ENCODE measurements around the gene ARHGAP12.

The ARHGAP12 gene

GRCh38 chr10:31953480-31953879 is 24.8 kb upstream of the ARHGAP12 start:
- no peaks in the 10 kb centered on the region for H3K27me3 ChIP-seq (ENCODE audit: insufficient read depth, poor library complexity, severe bottlenecking)
- no peak overlapping the region for H3K4me3 ChIP-seq (replicated peaks; ENCODE audit: insufficient read depth, low read length)
- no peak for TF ChIP-seq CTCF (IDR thresholded peaks at IDR 0.05; ENCODE audit: insufficient read depth, low read length)
- no peak for TF ChIP-seq REST (IDR thresholded peaks at IDR 0.05; ENCODE audit: insufficient replicate concordance, low read depth)
- no peak for TF ChIP-seq SPI1 (IDR thresholded peaks at IDR 0.05; ENCODE audit: borderline replicate concordance, low read depth)
- no peak for TF ChIP-seq POLR2AphosphoS5 (IDR thresholded peaks at IDR 0.05; ENCODE audit: low read depth)
- TF ChIP-seq GABPA (IDR thresholded peaks at IDR 0.05; ENCODE audit: low read depth), result no peak
- DNase-seq (ENCODE audit: low read depth in 1 of 2, low spot score in 1 of 2), result no peak
- H3K27ac ChIP-seq (replicated peaks), result no peak overlapping the region

- no peak for DNase-seq (ENCODE audit: low read depth in 1 of 2, low spot score in 1 of 2)
- TF ChIP-seq CTCF (IDR thresholded peaks at IDR 0.05; ENCODE audit: insufficient read depth, low read length), result no peak
- no peak for TF ChIP-seq GABPA (IDR thresholded peaks at IDR 0.05; ENCODE audit: low read depth)
- TF ChIP-seq POLR2AphosphoS5 (IDR thresholded peaks at IDR 0.05; ENCODE audit: low read depth), result no peak
- TF ChIP-seq SPI1 (IDR thresholded peaks at IDR 0.05; ENCODE audit: borderline replicate concordance, low read depth), result no peak
- Histone ChIP-seq H3K27ac (replicated peaks) (no peak overlapping the region), H3K27me3 (ENCODE audit: insufficient read depth, poor library complexity, severe bottlenecking) (no peaks in the 10 kb centered on the region), H3K4me3 (replicated peaks; ENCODE audit: insufficient read depth, low read length) (no peak overlapping the region)
Measured at GRCh38 chr10:31953080-31953479, 24.4 kb upstream of the ARHGAP12 start.

GRCh38 chr10:31952066-31952465 is 23.4 kb upstream of the ARHGAP12 start:
- DNase-seq (ENCODE audit: low read depth in 1 of 2, low spot score in 1 of 2), result peak in 1 of 2 experiments; percentile 60
- TF ChIP-seq REST (IDR thresholded peaks at IDR 0.05; ENCODE audit: insufficient replicate concordance, low read depth) (no peak), CTCF (IDR thresholded peaks at IDR 0.05; ENCODE audit: insufficient read depth, low read length) (no peak), POLR2AphosphoS5 (IDR thresholded peaks at IDR 0.05; ENCODE audit: low read depth) (peak; percentile 73), SPI1 (IDR thresholded peaks at IDR 0.05; ENCODE audit: borderline replicate concordance, low read depth) (peak; percentile 17; the same call in 1 of the 2 replicates), GABPA (IDR thresholded peaks at IDR 0.05; ENCODE audit: low read depth) (no peak)
- Histone ChIP-seq H3K4me3 (replicated peaks; ENCODE audit: insufficient read depth, low read length) (no peak overlapping the region), H3K27me3 (ENCODE audit: insufficient read depth, poor library complexity, severe bottlenecking) (no peaks in the 10 kb centered on the region), H3K27ac (replicated peaks) (no peak overlapping the region)

GRCh38 chr10:31949266-31949665 is 20.6 kb upstream of the ARHGAP12 start:
- DNase-seq (ENCODE audit: low read depth in 1 of 2, low spot score in 1 of 2), result no peak
- Histone ChIP-seq H3K4me3 (replicated peaks; ENCODE audit: insufficient read depth, low read length) (no peak overlapping the region), H3K27ac (replicated peaks) (no peak overlapping the region), H3K27me3 (ENCODE audit: insufficient read depth, poor library complexity, severe bottlenecking) (no peaks in the 10 kb centered on the region)
- TF ChIP-seq POLR2AphosphoS5 (IDR thresholded peaks at IDR 0.05; ENCODE audit: low read depth) (no peak), GABPA (IDR thresholded peaks at IDR 0.05; ENCODE audit: low read depth) (no peak), CTCF (IDR thresholded peaks at IDR 0.05; ENCODE audit: insufficient read depth, low read length) (no peak), REST (IDR thresholded peaks at IDR 0.05; ENCODE audit: insufficient replicate concordance, low read depth) (no peak), SPI1 (IDR thresholded peaks at IDR 0.05; ENCODE audit: borderline replicate concordance, low read depth) (no peak)
